ENCODE measurements around the gene MICAL3. TPM values are rescaled to one million over a fixed set of nuclear protein-coding genes. Genes with fewer than 3 reads are reported as not detected.

MICAL3 gene
- total RNA-seq, 4 donors from 2014 or later: 23.9 to 49.2 (median 34.5) TPM

DNA sequence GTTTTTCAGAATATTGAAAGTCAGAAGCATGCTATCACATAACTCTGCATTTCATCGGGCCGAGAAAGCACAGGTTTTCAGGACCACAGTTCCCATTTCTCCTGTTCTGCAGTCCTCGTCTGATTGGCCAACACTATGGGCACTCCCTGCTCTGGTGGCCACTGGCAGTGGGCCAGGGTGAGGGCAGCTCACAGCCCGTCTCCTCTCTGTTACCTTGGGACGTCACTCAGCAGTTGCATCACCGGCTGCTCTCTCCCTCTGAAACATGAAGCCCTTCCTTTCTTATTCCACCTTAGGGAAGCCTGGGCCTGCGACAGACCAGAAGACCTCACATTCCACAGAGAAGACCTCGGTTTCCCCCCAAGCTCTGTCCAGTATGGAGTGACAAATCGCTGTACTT is 11.4 kb upstream of the MICAL3 start:
- ATAC-seq (ENCODE audit: low FRiP score) (no peak), DNase-seq (ENCODE audit: low spot score) (no peak)
- TF ChIP-seq, protein P1, sequence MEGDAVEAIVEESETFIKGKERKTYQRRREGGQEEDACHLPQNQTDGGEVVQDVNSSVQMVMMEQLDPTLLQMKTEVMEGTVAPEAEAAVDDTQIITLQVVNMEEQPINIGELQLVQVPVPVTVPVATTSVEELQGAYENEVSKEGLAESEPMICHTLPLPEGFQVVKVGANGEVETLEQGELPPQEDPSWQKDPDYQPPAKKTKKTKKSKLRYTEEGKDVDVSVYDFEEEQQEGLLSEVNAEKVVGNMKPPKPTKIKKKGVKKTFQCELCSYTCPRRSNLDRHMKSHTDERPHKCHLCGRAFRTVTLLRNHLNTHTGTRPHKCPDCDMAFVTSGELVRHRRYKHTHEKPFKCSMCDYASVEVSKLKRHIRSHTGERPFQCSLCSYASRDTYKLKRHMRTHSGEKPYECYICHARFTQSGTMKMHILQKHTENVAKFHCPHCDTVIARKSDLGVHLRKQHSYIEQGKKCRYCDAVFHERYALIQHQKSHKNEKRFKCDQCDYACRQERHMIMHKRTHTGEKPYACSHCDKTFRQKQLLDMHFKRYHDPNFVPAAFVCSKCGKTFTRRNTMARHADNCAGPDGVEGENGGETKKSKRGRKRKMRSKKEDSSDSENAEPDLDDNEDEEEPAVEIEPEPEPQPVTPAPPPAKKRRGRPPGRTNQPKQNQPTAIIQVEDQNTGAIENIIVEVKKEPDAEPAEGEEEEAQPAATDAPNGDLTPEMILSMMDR (IDR thresholded peaks at IDR 0.05): no peak

DNA sequence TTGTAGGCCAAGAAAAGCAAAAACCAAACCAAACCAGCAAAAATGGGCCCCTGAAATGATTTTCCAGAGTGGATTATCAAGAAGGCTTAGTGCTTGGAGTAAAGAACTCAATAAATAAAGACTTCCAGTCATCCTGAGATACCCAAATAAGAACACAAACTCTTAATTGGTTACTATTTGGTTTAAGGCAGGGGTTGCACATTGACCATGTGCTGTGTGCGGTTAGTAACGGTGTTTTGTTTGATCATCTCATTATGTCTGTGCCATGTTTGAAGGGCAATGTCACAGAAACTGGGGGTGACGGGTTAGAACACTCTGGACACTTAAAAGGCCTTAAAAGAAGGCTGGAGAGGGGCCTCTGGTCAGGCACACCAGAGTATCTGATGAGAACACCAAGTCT is 9.7 kb upstream of the MICAL3 start:
- TF ChIP-seq, protein P1 (IDR thresholded peaks at IDR 0.05): no peak
- DNase-seq (ENCODE audit: low spot score) (no peak), ATAC-seq (ENCODE audit: low FRiP score) (no peak)

DNA sequence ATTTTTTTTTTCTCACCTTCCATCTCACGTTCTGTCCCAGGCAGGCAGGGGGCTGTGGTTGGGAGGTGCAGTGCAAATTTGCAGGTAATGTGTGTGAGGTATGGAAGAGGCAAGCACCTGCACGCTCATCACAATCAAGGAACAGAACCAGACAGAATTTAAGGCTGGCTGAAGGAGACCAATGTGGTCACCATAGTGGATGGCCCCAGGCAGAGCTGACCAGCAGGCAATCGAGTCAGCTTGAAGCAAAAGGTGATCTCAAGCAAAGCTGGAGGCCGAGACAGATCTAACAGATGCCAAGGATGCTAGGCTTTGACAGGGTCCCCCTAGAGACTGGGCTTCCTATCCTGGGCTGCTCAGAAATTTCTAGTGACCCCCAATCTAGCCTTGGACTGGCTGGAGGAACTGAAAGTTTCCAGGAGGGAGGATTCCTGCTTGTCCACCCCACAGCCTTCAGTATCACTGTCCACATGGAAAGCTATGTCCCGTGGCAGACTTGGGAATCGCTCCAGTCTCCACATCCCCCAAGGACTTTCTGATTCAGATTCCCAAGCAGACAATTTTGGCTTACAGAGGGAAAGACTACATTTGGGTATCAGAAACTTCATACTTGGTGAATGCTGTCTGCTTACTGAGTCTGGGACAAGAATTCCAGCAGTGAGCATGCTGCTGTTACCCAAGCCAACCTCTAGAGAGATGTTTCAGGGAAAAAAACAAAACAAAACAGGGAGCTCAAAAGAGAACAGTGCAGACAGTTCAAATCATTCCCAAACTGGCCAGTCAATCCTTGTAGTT is 9.0 kb upstream of the MICAL3 start:
- ATAC-seq (ENCODE audit: low FRiP score) (no peak), DNase-seq (ENCODE audit: low spot score) (no peak)
- TF ChIP-seq, protein P1 (IDR thresholded peaks at IDR 0.05): no peak

DNA sequence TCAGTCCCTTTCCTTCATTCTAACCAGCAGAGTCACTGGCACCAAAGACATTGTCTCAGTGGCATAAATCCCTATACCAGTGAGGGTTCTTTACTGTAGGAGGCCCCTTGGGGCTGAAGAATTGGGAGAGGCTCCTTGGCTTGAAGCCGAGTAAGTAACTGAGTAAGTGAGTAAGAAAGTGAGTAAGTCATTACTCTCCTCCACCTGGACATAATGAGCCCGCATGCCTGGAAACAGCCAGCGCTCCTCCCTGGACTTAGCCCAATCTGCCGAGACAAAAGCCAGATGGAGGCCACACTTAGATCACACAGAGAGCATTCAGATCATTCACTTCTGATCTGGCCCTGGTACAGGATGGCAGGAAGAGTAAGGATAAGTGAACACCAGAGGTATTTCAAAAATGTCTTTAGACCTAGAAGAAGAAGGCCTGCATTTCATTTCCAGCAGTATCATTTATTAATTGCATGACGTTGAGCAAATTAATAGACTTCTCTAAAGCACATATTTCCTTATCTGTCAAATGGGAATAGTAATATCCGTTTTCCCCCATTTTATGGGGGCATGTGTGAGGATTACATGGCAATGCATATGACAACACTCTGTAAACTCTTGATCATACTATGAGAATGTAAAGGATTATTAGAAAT is 8.2 kb upstream of the MICAL3 start:
- TF ChIP-seq, protein P1 (IDR thresholded peaks at IDR 0.05): no peak
- no peak for DNase-seq (ENCODE audit: low spot score)
- peak; percentile 94 for ATAC-seq (ENCODE audit: low FRiP score)

DNA sequence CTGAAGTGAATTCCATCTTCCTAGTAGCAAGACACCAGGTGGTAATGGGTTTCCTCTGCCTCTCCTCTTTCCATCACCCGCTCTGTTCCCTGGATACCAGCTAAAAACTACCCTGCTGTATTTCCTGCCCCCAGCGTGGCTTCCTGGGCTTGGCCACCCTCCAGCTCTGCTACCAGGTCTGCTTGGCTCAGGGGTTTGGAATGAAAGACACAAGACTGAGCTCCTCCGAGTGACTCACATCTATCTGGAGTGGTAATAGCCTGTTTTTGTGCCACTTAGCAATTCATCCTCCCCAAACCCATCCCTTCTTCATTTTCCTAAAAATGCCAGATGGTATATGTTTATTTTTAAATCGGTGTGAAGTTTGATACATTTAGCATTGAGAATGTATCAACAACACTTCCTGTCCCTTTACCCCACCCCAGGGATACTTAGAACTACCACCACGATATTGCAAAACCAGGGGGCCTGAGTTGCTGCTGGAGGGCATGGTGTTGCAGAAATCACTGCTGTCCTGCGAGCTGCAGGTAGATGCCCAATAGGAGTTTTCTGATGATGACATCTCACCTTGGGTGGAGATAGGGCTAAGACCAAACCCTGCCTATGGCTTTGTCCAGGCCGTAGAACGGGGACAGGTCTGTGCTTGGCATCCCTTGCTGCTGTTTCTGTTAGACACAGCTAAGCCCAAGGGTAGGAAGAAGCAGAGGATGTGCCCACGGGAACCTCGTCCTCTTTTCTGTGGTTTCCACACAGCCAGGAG is 7.5 kb upstream of the MICAL3 start:
- ATAC-seq (ENCODE audit: low FRiP score) (peak; percentile 80), DNase-seq (ENCODE audit: low spot score) (no peak)
- TF ChIP-seq, protein P1 (IDR thresholded peaks at IDR 0.05): no peak

DNA sequence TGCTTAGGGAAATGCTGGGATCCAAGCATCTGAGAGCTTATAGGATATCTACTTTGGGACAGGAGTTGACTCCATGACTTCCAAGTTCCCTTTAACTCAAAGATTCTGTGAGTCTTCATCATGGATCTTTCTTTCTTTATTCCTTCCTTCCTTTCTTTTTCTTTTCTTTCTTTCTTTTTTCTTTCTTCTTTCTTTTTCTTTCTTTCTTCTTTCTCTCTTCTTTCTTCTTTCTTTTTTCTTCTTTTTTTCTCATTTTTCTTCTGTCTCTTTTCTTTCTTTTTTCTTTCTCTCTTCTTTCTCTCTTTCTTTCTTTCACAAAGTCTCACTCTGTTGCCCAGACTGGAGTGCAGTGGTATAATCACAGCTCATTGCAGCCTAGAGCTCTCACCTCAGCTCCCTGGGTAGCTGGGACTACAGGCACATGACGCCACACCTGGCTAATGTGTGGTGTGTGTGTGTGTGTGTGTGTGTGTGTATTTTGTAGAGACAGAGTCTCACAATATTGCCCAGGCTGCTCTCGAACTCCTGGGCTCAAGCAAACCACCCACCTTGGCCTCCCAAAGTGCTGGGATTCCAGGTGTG is 5.4 kb upstream of the MICAL3 start:
- no peak for ATAC-seq (ENCODE audit: low FRiP score)
- TF ChIP-seq, protein P1 (IDR thresholded peaks at IDR 0.05): no peak
- no peak for DNase-seq (ENCODE audit: low spot score)
